Esophagus muscularis mucosa (tissue), 4 donors: Measurements from ENCODE around the gene RAPH1. TPM values are rescaled to one million over a fixed set of nuclear protein-coding genes. Genes with fewer than 3 reads are reported as not detected.

Experiments used
- DNase-seq: peaks from one replicate; pipeline ENCODE4 v3.0.0-alpha.2; 2017; ENCODE audit errors: extremely low spot score
- H3K27ac ChIP-seq, 4 donors: fragments of 200-600 bp; sonication (generic); replicated peaks in 1 of 4; 1 replicate in 3 of 4; 2 replicates in 1 of 4; pipeline ENCODE4 v1.5.1; 2016 to 2019; ENCODE audit warnings: mild to moderate bottlenecking in 1 of 4
- H3K27me3 ChIP-seq, 4 donors: fragments of 200-600 bp; sonication (generic); one replicate each; pipeline versions ENCODE4 v1.5.1 to v1.6.0; 2016 to 2019
- H3K36me3 ChIP-seq, 4 donors: fragments of 200-600 bp; sonication (generic); one replicate each; pipeline ENCODE4 v1.5.1; 2016 to 2019
- H3K4me1 ChIP-seq, 4 donors: fragments of 200-600 bp; sonication (generic); one replicate each; pipeline ENCODE4 v1.5.1; 2016 to 2019
- H3K4me3 ChIP-seq, 4 donors: fragments of 200-600 bp; sonication (generic); 1 replicate in 2 of 4; 2 replicates in 2 of 4; pipeline ENCODE4 v1.5.1; 2016 to 2019; ENCODE audit warnings: mild to moderate bottlenecking in 4 of 4, moderate library complexity in 1 of 4
- H3K9me3 ChIP-seq, 4 donors: fragments of 200-600 bp; sonication (generic); 1 replicate in 3 of 4; 2 replicates in 1 of 4; pipeline ENCODE4 v1.5.1; 2016 to 2019
- EP300 ChIP-seq: sonication (generic); formaldehyde crosslinking; IDR thresholded peaks from one replicate; pipeline ENCODE4 v1.6.1; 2017; ENCODE audit warnings: antibody characterized with exemption
- POLR2A ChIP-seq: fragments of 450-650 bp; IDR thresholded peaks from one replicate; pipeline ENCODE4 v1.6.1; 2017; ENCODE audit warnings: antibody characterized with exemption, moderate library complexity, mild to moderate bottlenecking, low read depth
- POLR2AphosphoS5 ChIP-seq, 2 donors: sonication (generic); formaldehyde crosslinking; IDR thresholded peaks; one replicate each; pipeline ENCODE4 v1.6.1; 2017; ENCODE audit warnings: antibody characterized with exemption in 2 of 2
- WGBS: methylation state at CpG from one replicate; pipeline ENCODE4 v1.1.5; 2018; 5-methylcytosine and 5-hydroxymethylcytosine counted together
- intact Hi-C: fragments of 100-400 bp; cut with DNase I; formaldehyde crosslinking; loops from one replicate; pipeline ENCODE4 v1.15.1; 2023
- total RNA-seq, 4 donors: library from RNA; depleted of rRNA; stranded (reverse); fragments of >200 nt; gene quantifications; one replicate each; pipeline versions ENCODE4 v1.1.0 to v1.2.1, GENCODE V29; 2016
- TF ChIP-seq, protein P1 (sequence below), 3 experiments: fragments of 200-600 bp in 2 of 3; fragments of 450-650 bp in 1 of 3; sonication (generic) in 2 of 3; IDR thresholded peaks; one replicate each; pipeline ENCODE4 v1.5.1; 2017 to 2019; ENCODE audit warnings: antibody characterized with exemption in 3 of 3, mild to moderate bottlenecking in 2 of 3, moderate library complexity in 1 of 3

The RAPH1 gene
- total RNA-seq, 4 donors from 2014 or later: 15.4 to 20.4 (median 18.2) TPM

DNA sequence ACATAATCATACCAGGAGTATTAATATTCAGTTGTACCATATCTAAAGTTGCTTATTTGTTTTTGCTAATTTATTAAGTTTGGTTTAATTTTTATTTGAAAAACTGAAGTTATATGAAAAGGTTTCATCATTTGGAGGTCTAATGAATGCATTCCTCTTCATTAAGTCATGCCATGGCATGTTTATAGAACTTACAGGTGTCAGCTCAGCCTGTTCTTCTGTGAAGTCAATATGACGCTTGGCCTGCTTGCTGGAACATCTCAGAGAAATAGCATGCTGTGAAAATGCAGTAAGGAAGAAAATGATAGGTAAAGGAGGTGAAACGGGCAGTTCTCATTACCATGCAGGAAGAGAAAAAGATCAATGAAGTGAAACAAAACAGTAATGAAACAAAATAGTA is 58.2 kb downstream of the RAPH1 start:
- intact Hi-C loops: no loop called here
- Histone ChIP-seq H3K27ac (no peak overlapping the region), H3K4me3 (no peak overlapping the region), H3K36me3 (peaks cover 0 to 6% (median 2%) of the 10 kb centered on the region in 4 donors), H3K9me3 (no peaks in the 10 kb centered on the region), H3K27me3 (no peaks in the 10 kb centered on the region), H3K4me1 (no peaks in the 10 kb centered on the region)
- 93% methylated on average over 2 of the region's 2 CpGs for WGBS
- no peak for TF ChIP-seq POLR2AphosphoS5 (IDR thresholded peaks at IDR 0.05)
- TF ChIP-seq, protein P1, sequence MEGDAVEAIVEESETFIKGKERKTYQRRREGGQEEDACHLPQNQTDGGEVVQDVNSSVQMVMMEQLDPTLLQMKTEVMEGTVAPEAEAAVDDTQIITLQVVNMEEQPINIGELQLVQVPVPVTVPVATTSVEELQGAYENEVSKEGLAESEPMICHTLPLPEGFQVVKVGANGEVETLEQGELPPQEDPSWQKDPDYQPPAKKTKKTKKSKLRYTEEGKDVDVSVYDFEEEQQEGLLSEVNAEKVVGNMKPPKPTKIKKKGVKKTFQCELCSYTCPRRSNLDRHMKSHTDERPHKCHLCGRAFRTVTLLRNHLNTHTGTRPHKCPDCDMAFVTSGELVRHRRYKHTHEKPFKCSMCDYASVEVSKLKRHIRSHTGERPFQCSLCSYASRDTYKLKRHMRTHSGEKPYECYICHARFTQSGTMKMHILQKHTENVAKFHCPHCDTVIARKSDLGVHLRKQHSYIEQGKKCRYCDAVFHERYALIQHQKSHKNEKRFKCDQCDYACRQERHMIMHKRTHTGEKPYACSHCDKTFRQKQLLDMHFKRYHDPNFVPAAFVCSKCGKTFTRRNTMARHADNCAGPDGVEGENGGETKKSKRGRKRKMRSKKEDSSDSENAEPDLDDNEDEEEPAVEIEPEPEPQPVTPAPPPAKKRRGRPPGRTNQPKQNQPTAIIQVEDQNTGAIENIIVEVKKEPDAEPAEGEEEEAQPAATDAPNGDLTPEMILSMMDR (IDR thresholded peaks at IDR 0.05): no peak
- no peak for TF ChIP-seq POLR2A
- TF ChIP-seq EP300: no peak
- no peak for DNase-seq

DNA sequence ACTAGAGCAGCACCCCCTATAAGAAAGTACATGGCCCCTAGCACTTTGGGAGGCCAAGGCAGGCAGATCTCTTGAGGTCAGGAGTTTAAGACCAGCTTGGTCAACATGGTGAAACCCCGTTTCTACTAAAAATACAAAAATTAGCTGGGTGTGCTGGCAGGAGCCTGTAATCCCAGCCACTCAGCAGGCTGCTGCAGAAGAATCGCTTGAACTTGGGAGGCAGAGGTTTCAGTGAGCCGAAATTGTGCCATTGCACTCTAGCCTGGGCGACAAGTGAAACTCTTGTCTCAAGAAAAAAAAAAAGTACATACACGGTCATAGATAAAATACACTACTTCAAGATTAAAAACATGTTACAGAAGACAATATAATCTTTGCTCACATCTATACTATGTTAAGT is 63.8 kb downstream of the RAPH1 start:
- H3K27me3 ChIP-seq: no peaks in the 10 kb centered on the region
- no peak for DNase-seq
- H3K36me3 ChIP-seq: no peaks in the 10 kb centered on the region
- H3K27ac ChIP-seq: no peak overlapping the region
- intact Hi-C loops: no loop called here
- H3K4me1 ChIP-seq: peaks cover 0 to 13% (median 4%) of the 10 kb centered on the region in 4 donors
- no peaks in the 10 kb centered on the region for H3K9me3 ChIP-seq
- TF ChIP-seq EP300 (no peak), POLR2A (no peak), POLR2AphosphoS5 (IDR thresholded peaks at IDR 0.05) (no peak)
- TF ChIP-seq, protein P1 (IDR thresholded peaks at IDR 0.05): no peak
- no peak overlapping the region for H3K4me3 ChIP-seq
- 94% methylated on average over 5 of the region's 5 CpGs for WGBS

DNA sequence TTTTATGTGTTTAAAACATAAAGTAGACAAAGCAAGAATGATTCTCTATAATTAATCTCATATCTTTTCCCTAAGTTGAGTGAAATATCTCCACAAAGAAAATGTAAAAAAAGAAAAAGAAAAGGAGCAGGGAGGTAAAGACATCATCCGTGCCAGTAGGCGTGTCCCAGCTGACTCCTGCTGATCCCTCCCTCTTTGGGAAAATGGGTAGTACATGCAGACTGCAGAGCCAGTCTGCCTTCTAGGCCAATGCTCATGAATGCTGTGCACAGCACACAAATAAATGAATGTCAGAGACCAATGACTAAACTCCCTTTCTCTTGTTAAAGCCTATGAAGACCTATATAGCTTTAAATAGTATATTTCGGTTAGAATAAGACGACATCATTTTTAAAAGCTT is 64.7 kb downstream of the RAPH1 start:
- Histone ChIP-seq H3K4me1 (peaks cover 0 to 13% (median 4%) of the 10 kb centered on the region in 4 donors), H3K27ac (no peak overlapping the region), H3K27me3 (no peaks in the 10 kb centered on the region), H3K4me3 (no peak overlapping the region), H3K36me3 (no peaks in the 10 kb centered on the region), H3K9me3 (no peaks in the 10 kb centered on the region)
- DNase-seq: no peak
- intact Hi-C loops: no loop called here
- WGBS: 82% methylated on average over 4 of the region's 4 CpGs
- no peak for TF ChIP-seq POLR2A

DNA sequence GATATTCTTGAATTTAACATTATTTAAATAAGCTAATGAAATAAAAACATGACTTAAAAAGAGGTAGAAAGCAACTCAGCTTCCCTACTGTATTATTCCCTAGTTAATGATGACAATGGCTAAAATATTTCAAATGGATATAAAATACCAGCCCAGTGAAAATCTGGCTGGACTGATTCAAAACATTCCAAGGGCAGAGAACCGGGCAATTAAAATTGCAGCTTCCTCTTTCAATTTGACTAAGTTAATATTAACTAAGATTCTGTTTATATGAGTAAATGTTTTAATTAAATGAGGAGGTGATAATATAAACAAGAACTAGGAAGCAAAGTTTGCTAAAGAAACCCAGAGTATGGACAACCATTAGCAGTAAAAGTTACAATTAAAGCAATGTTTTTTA is 65.6 kb downstream of the RAPH1 start:
- no peaks in the 10 kb centered on the region for H3K9me3 ChIP-seq
- H3K27ac ChIP-seq: no peak overlapping the region
- TF ChIP-seq EP300: no peak
- TF ChIP-seq, protein P1 (IDR thresholded peaks at IDR 0.05): no peak
- no peak for TF ChIP-seq POLR2AphosphoS5 (IDR thresholded peaks at IDR 0.05)
- TF ChIP-seq POLR2A: no peak
- no peaks in the 10 kb centered on the region for H3K27me3 ChIP-seq
- H3K4me1 ChIP-seq: peaks cover 0 to 13% (median 4%) of the 10 kb centered on the region in 4 donors
- WGBS: 26% methylated on average over 1 of the region's 1 CpG
- H3K36me3 ChIP-seq: no peaks in the 10 kb centered on the region
- intact Hi-C loops: no loop called here
- DNase-seq: no peak
- H3K4me3 ChIP-seq: no peak overlapping the region

DNA sequence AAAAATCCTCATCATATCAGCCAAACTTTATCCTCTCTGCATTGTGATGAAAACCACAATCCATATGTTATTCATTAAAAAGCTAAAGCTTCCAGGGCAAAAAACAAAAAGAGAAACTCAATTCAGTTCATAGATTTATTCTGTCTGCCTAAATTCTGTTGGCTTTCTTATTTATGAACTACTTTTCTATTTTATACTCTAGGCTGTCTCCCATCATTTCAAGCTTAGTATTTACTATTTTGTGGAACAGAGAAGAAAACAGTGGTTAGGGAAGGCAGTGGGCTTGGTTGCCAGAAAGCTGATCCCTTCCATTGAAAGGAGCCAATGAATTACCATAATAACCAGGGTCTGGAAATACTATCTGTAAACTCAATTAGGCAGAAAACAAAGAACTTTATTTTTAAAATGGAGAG is 71.8 kb downstream of the RAPH1 start:
- DNase-seq: no peak
- TF ChIP-seq POLR2A: no peak
- no peak for TF ChIP-seq EP300
- TF ChIP-seq, protein P1 (IDR thresholded peaks at IDR 0.05): no peak
- TF ChIP-seq POLR2AphosphoS5 (IDR thresholded peaks at IDR 0.05): no peak
- Histone ChIP-seq H3K4me3 (no peak overlapping the region), H3K4me1 (peaks cover 0 to 5% (median 0%) of the 10 kb centered on the region in 4 donors), H3K27me3 (no peaks in the 10 kb centered on the region), H3K36me3 (peaks cover 0 to 18% (median 10%) of the 10 kb centered on the region in 4 donors), H3K27ac (no peak overlapping the region), H3K9me3 (no peaks in the 10 kb centered on the region)
- intact Hi-C loops: no loop called here
